Erythroblast (primary cell): ENCODE data around the gene C2orf68.

ENCODE experiments used
- GATA1 ChIP-seq: IDR thresholded peaks from 2 replicates; pipeline ENCODE4 v1.6.1; 2011; ENCODE audit warnings: low read depth, mild to moderate bottlenecking, control low read depth, low read length, moderate library complexity
- POLR2A ChIP-seq: IDR thresholded peaks from 2 replicates; pipeline ENCODE4 v1.6.1; 2011; ENCODE audit warnings: mild to moderate bottlenecking, low read length

GRCh38 chr2:85649201-85650190 lies 37.6 kb upstream of the C2orf68 start:
- no peak for TF ChIP-seq POLR2A
- TF ChIP-seq GATA1 = no peak
